Measurements from ENCODE around the gene TNFRSF19. TPM values are rescaled to one million over a fixed set of nuclear protein-coding genes. Genes with fewer than 3 reads are reported as not detected.

TNFRSF19 gene
- total and polyA plus RNA-seq, 10 of the 15 experiments (the other 5 are each of a cell fraction or from before 2014, with no cell fraction given), result 16.4 to 46.2 (median 35.4) TPM

- TF ChIP-seq MXI1 (IDR thresholded peaks at IDR 0.05; ENCODE audit: low read depth, low read length), result no peak
- TF ChIP-seq, protein P1, sequence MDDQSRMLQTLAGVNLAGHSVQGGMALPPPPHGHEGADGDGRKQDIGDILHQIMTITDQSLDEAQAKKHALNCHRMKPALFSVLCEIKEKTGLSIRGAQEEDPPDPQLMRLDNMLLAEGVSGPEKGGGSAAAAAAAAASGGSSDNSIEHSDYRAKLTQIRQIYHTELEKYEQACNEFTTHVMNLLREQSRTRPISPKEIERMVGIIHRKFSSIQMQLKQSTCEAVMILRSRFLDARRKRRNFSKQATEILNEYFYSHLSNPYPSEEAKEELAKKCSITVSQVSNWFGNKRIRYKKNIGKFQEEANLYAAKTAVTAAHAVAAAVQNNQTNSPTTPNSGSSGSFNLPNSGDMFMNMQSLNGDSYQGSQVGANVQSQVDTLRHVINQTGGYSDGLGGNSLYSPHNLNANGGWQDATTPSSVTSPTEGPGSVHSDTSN (IDR thresholded peaks at IDR 0.05; ENCODE audit: insufficient replicate concordance, low read depth, low read length), result no peak
- no peak for TF ChIP-seq RFX5 (IDR thresholded peaks at IDR 0.05; ENCODE audit: low read depth, low read length)
- TF ChIP-seq ELK1 (IDR thresholded peaks at IDR 0.05; ENCODE audit: low read depth, low read length), result no peak
- no peak for TF ChIP-seq NFYA (IDR thresholded peaks at IDR 0.05; ENCODE audit: borderline replicate concordance, low read depth, low read length)
- TF ChIP-seq MEF2B (IDR thresholded peaks at IDR 0.05; ENCODE audit: partially characterized antibody, poor library complexity, severe bottlenecking), result no peak
- no peak for TF ChIP-seq PAX8 (IDR thresholded peaks at IDR 0.05)
- no peak for TF ChIP-seq USF2 (IDR thresholded peaks at IDR 0.05; ENCODE audit: borderline replicate concordance, low read depth, low read length)
Measured at GRCh38 chr13:23722726-23723453, 152.7 kb downstream of the TNFRSF19 start (continued).

Measured in GM12878 (cell line).